HepG2 (cell line): ENCODE data around the gene NOTUM. TPM values are rescaled to one million over a fixed set of nuclear protein-coding genes. Genes with fewer than 3 reads are reported as not detected.
A peak's percentile ranks its signal among the peaks of the same experiment; 100 is the strongest.

Experiments used
- AGO1 ChIP-seq: fragments of 200-400 bp; formaldehyde crosslinking; IDR thresholded peaks from 2 replicates; pipeline ENCODE4 v1.6.1; 2017; ENCODE audit warnings: mild to moderate bottlenecking, low read depth, low read length, moderate library complexity; ENCODE audit not compliant: poor library complexity, severe bottlenecking
- ATF1 ChIP-seq: IDR thresholded peaks from 2 replicates; pipeline ENCODE4 v1.6.1; 2016; ENCODE audit warnings: mild to moderate bottlenecking, control low read depth
- JARID2 ChIP-seq: sonication (generic); formaldehyde crosslinking; IDR thresholded peaks from 2 replicates; pipeline ENCODE4 v1.8.1; 2023; ENCODE audit warnings: missing genetic modification reagents, inconsistent platforms; ENCODE audit not compliant: insufficient replicate concordance
- KMT2A ChIP-seq: sonication (generic); formaldehyde crosslinking; IDR thresholded peaks from 2 replicates; pipeline ENCODE4 v1.4.0; 2020; ENCODE audit warnings: missing genetic modification reagents
- REST ChIP-seq, 2 experiments: IDR thresholded peaks; 2 replicates each; pipeline ENCODE4 v1.6.1; 2011 to 2012; ENCODE audit warnings: low read length in 2 of 2, borderline replicate concordance in 1 of 2, low read depth in 1 of 2, mild to moderate bottlenecking in 1 of 2, moderate library complexity in 1 of 2
- TRIM24 ChIP-seq: sonication (generic); formaldehyde crosslinking; IDR thresholded peaks from 2 replicates; pipeline ENCODE4 v1.8.0; 2022; ENCODE audit warnings: mild to moderate bottlenecking, missing genetic modification reagents
- ZBTB3 ChIP-seq: sonication (generic); formaldehyde crosslinking; IDR thresholded peaks from 2 replicates; pipeline ENCODE4 v1.4.0; 2020; ENCODE audit warnings: low read depth, mild to moderate bottlenecking, moderate library complexity, missing genetic modification reagents, borderline replicate concordance
- ZBTB34 ChIP-seq: sonication (generic); formaldehyde crosslinking; IDR thresholded peaks from 2 replicates; pipeline ENCODE4 v1.8.0; 2022; ENCODE audit warnings: mild to moderate bottlenecking, missing genetic modification reagents
- ZBTB42 ChIP-seq: sonication (generic); formaldehyde crosslinking; IDR thresholded peaks from 2 replicates; pipeline ENCODE4 v1.5.0; 2020; ENCODE audit warnings: mild to moderate bottlenecking, missing genetic modification reagents
- ZKSCAN5 ChIP-seq: sonication (generic); formaldehyde crosslinking; IDR thresholded peaks from 2 replicates; pipeline ENCODE4 v1.5.1; 2020; ENCODE audit warnings: mild to moderate bottlenecking, missing genetic modification reagents
- ZNF12 ChIP-seq: sonication (generic); formaldehyde crosslinking; IDR thresholded peaks from 2 replicates; pipeline ENCODE4 v1.5.0; 2020; ENCODE audit warnings: missing genetic modification reagents
- ZNF18 ChIP-seq: sonication (generic); formaldehyde crosslinking; IDR thresholded peaks from 2 replicates; pipeline ENCODE4 v1.8.0; 2022; ENCODE audit warnings: mild to moderate bottlenecking, missing genetic modification reagents; ENCODE audit not compliant: insufficient replicate concordance
- ZNF382 ChIP-seq: sonication (generic); formaldehyde crosslinking; IDR thresholded peaks from 2 replicates; pipeline ENCODE4 v1.5.0; 2020; ENCODE audit warnings: missing genetic modification reagents, mild to moderate bottlenecking, borderline replicate concordance
- ZNF44 ChIP-seq: sonication (generic); formaldehyde crosslinking; IDR thresholded peaks from 2 replicates; pipeline ENCODE4 v1.5.1; 2020; ENCODE audit warnings: mild to moderate bottlenecking, missing genetic modification reagents
- ZNF441 ChIP-seq: sonication (generic); formaldehyde crosslinking; IDR thresholded peaks from 2 replicates; pipeline ENCODE4 v1.7.0; 2021; ENCODE audit warnings: missing genetic modification reagents, borderline replicate concordance
- ZNF674 ChIP-seq: sonication (generic); formaldehyde crosslinking; IDR thresholded peaks from 2 replicates; pipeline ENCODE4 v1.5.0; 2020; ENCODE audit warnings: low read depth, mild to moderate bottlenecking, missing genetic modification reagents
- ZSCAN9 ChIP-seq: IDR thresholded peaks from 2 replicates; pipeline ENCODE4 v1.6.1; 2016; ENCODE audit warnings: borderline replicate concordance
- polyA plus RNA-seq, 8 experiments: library from polyadenylated mRNA; depleted of rRNA in 3 of 8; stranded (reverse) in 7 of 8; unstranded in 1 of 8; fragments of >200 nt; fragmentation: Illumina TruSeq in 4 of 8; extraction: Trizol in 4 of 8; gene quantifications; 2 replicates each; pipeline versions ENCODE4 v1.2.1 to v1.2.3, GENCODE V29; 2011 to 2016; ENCODE audit warnings: low read depth in 4 of 8, missing spikeins in 1 of 8, mixed read lengths in 1 of 8; ENCODE audit not compliant: insufficient read depth in 1 of 8
- total RNA-seq, 5 experiments: library from RNA; depleted of rRNA; stranded (reverse); fragments of >200 nt; fragmentation: Illumina TruSeq; extraction: Trizol; gene quantifications; 2 replicates each; pipeline ENCODE4 v1.2.3, GENCODE V29; 2016; ENCODE audit warnings: low read depth in 1 of 5

The NOTUM gene
- total and polyA plus RNA-seq, 2 of the 13 experiments (the other 11 are each of a cell fraction or from before 2014, with no cell fraction given), result 150 to 160 TPM

GRCh38 chr17:81927653-81928543 is 33.1 kb downstream of the NOTUM start, which contains the start of gene MAFG (continued):
- TF ChIP-seq ZNF382 (CRISPR knock-in tag), result no peak
- no peak; the same call in 1 of the 2 replicates for TF ChIP-seq ZNF441 (CRISPR knock-in tag)
- no peak for TF ChIP-seq ZBTB42 (CRISPR knock-in tag)
- TF ChIP-seq REST (IDR thresholded peaks at IDR 0.05; ENCODE audit: borderline replicate concordance in 1 of 2, low read depth in 1 of 2, low read length in 2 of 2), result no peak
- peak; percentile 23 for TF ChIP-seq JARID2 (CRISPR knock-in tag)
- no peak for TF ChIP-seq ZNF12 (CRISPR knock-in tag)
- peak; percentile 97 for TF ChIP-seq AGO1
- TF ChIP-seq ZNF44, result no peak
- 0 out of 2 replicates have a peak, but pooled peaks have one; percentile 17 for TF ChIP-seq ZSCAN9 (CRISPR knock-in tag)
- TF ChIP-seq ZBTB34 (CRISPR knock-in tag), result no peak
- TF ChIP-seq ZNF674 (CRISPR knock-in tag), result peak; percentile 75; the same call in 1 of the 2 replicates
- TF ChIP-seq KMT2A (CRISPR knock-in tag), result peak; percentile 52; the same call in 1 of the 2 replicates
- no peak for TF ChIP-seq ZKSCAN5 (CRISPR knock-in tag)
- TF ChIP-seq ZBTB3, result peak; percentile 50; the same call in 1 of the 2 replicates
- TF ChIP-seq TRIM24, result no peak
- no peak for TF ChIP-seq ZNF18
- TF ChIP-seq ATF1, result no peak
